Body of pancreas (tissue), 4 donors: Measurements from ENCODE around the gene RING1. TPM values are rescaled to one million over a fixed set of nuclear protein-coding genes. Genes with fewer than 3 reads are reported as not detected.

Experiments
- ATAC-seq: fragments of 150-250 bp; one replicate; pipeline ENCODE4 v1.9.1; 2016
- DNase-seq, 4 donors: peaks; one replicate each; pipeline ENCODE4 v3.0.0-alpha.2; 2019
- H3K27ac ChIP-seq, 4 donors: fragments of 200-600 bp; sonication (generic); 1 replicate in 3 of 4; 2 replicates in 1 of 4; pipeline versions ENCODE4 v1.5.1 to v1.6.1; 2016 to 2019; ENCODE audit warnings: mild to moderate bottlenecking in 1 of 4, mixed read lengths in 1 of 4, moderate library complexity in 1 of 4
- H3K27me3 ChIP-seq, 2 donors: fragments of 200-600 bp; sonication (generic); one replicate each; pipeline ENCODE4 v1.6.0; 2016; ENCODE audit warnings: mild to moderate bottlenecking in 1 of 2
- H3K36me3 ChIP-seq, 2 donors: fragments of 200-600 bp; sonication (generic); replicated peaks in 1 of 2; 2 replicates each; pipeline ENCODE4 v1.5.1; 2016; ENCODE audit warnings: low read depth in 2 of 2; ENCODE audit not compliant: insufficient read depth in 1 of 2
- H3K4me1 ChIP-seq: fragments of 200-600 bp; sonication (generic); one replicate; pipeline ENCODE4 v1.6.0; 2016
- H3K4me3 ChIP-seq, 2 donors: fragments of 200-600 bp; sonication (generic); 1 replicate in 1 of 2; 2 replicates in 1 of 2; pipeline ENCODE4 v1.5.1; 2016 to 2019
- H3K9me3 ChIP-seq, 3 donors: fragments of 200-600 bp; sonication (generic); 1 replicate in 2 of 3; 2 replicates in 1 of 3; pipeline ENCODE4 v1.5.1; 2016
- CTCF ChIP-seq, 7 experiments: fragments of 450-650 bp in 4 of 7; fragments of 200-600 bp in 3 of 7; sonication (generic) in 3 of 7; IDR thresholded peaks; one replicate each; pipeline ENCODE4 v1.5.1; 2016 to 2019; ENCODE audit warnings: antibody characterized with exemption in 7 of 7
- POLR2A ChIP-seq, 3 donors: fragments of 450-650 bp; IDR thresholded peaks; one replicate each; pipeline ENCODE4 v1.6.1; 2016; ENCODE audit warnings: antibody characterized with exemption in 3 of 3, mild to moderate bottlenecking in 2 of 3
- WGBS, 2 donors: methylation state at CpG; one replicate each; pipeline ENCODE4 v1.1.5; 2017; 5-methylcytosine and 5-hydroxymethylcytosine counted together
- intact Hi-C: fragments of 100-400 bp; cut with DNase I; formaldehyde crosslinking; loops from one replicate; pipeline ENCODE4 v1.15.1; 2023
- total RNA-seq, 2 donors: library from RNA; depleted of rRNA; stranded (reverse); fragments of >200 nt; gene quantifications; one replicate each; pipeline ENCODE4 v1.1.0, GENCODE V29; 2016

RING1 gene
- total RNA-seq, 2 donors from 2014 or later: 11.2 to 28.3 TPM

DNA sequence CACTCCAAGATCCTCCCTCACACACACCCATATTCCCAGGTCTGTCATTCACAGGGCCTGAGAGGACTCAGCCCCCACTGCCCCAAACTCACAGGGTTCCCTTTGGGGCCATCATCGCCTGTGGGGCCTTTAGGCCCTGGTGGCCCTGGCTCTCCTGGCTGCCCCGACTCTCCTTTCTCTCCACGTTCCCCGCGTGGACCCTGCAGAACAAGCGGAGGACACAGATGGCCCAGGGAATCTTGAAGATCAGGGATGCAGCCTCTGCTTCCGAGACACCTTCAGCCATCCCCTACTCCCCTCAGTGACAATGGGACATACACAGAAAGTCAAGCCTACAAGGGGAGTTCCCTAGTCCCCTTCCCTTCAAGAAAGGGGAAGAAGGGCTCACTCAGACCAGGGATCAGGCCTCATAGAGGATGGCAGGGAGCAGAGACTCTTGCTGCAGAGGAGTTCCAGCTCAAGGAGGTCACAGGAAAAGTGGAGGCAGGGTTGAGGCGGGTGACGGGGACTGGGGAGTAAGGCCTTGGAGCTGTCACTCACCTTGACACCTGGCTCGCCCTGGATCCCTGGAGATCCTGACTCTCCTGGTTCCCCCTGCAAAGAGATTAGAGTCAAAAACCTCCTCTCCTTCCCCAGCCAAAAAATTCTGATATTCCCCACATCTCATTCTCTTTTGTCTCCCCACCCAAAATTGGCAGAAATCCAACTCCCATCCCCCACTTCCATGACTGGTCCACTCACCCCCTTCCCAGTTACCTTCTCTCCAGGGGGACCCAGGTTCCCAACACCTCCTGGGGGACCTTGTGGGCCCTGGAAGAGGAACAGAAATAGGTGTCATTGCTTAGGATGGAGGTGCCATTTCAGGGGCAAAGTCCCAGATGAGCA is 38.8 kb upstream of the RING1 start:
- DNase-seq (no peak), ATAC-seq (no peak)
- TF ChIP-seq CTCF (IDR thresholded peaks at IDR 0.05) (no peak), POLR2A (IDR thresholded peaks at IDR 0.05) (no peak)
- Histone ChIP-seq H3K27ac (no peak overlapping the region), H3K9me3 (no peaks in the 10 kb centered on the region), H3K4me3 (no peak overlapping the region), H3K27me3 (no peaks in the 10 kb centered on the region), H3K36me3 (no peaks in the 10 kb centered on the region), H3K4me1 (no peaks in the 10 kb centered on the region)
- WGBS, 2 donors: 83 to 97% methylated on average over 10 of the region's 10 CpGs
- intact Hi-C loops: no loop called here

- TF ChIP-seq CTCF (IDR thresholded peaks at IDR 0.05): no peak
- TF ChIP-seq POLR2A (IDR thresholded peaks at IDR 0.05): no peak
- Histone ChIP-seq H3K27ac (no peak overlapping the region), H3K9me3 (no peaks in the 10 kb centered on the region), H3K36me3 (no peaks in the 10 kb centered on the region), H3K4me3 (no peak overlapping the region), H3K27me3 (no peaks in the 10 kb centered on the region), H3K4me1 (no peaks in the 10 kb centered on the region)
- WGBS, 2 donors: 68 to 81% methylated on average over 9 of the region's 9 CpGs
- ATAC-seq (no peak), DNase-seq (no peak)
- intact Hi-C loops: no loop called here
These were observed 37.9 kb upstream of the RING1 start for GRCh38 chr6:33170176-33171015.

DNA sequence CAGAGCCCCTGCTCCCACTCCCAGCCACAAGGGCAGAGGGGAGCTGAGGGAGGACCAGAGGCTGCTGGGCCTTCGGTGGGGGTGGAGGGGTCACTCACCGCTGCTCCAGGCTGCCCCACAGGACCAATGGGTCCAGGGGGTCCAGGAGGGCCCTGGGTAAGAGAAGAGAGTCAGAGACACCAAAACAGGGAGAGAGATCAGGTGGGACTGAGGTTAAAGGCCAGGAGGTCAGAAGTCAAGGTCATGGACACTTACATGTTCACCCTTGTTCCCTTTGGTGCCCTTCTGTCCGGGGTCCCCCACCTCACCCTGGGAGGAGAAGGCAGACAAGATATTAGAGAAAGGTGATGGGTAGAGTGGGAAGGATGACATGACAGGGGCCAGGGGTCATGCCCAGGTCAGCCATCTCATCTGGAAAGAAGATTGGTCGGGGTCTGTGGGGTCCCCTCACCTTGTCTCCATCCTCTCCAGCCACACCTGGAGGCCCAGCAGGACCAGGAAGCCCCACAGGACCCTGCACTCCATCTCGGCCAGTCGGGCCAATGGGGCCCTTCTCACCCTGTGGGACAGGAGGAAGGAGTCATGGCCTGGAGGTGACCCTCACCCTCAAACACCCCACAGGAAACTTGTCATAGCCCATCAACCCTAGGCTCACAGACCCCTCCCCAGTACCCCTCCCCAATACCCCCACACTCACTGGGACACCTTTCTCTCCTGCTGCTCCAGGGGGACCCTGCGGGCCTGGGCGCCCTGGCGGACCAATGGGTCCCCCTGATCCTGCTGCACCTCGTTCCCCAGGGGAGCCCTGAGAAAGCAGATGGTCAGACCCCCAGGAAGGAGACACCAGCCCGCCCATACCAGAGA is 37.1 kb upstream of the RING1 start:
- ATAC-seq: no peak
- WGBS, 2 donors: 70% methylated on average over 7 to 10 of the region's 11 CpGs
- TF ChIP-seq CTCF (IDR thresholded peaks at IDR 0.05): no peak

DNA sequence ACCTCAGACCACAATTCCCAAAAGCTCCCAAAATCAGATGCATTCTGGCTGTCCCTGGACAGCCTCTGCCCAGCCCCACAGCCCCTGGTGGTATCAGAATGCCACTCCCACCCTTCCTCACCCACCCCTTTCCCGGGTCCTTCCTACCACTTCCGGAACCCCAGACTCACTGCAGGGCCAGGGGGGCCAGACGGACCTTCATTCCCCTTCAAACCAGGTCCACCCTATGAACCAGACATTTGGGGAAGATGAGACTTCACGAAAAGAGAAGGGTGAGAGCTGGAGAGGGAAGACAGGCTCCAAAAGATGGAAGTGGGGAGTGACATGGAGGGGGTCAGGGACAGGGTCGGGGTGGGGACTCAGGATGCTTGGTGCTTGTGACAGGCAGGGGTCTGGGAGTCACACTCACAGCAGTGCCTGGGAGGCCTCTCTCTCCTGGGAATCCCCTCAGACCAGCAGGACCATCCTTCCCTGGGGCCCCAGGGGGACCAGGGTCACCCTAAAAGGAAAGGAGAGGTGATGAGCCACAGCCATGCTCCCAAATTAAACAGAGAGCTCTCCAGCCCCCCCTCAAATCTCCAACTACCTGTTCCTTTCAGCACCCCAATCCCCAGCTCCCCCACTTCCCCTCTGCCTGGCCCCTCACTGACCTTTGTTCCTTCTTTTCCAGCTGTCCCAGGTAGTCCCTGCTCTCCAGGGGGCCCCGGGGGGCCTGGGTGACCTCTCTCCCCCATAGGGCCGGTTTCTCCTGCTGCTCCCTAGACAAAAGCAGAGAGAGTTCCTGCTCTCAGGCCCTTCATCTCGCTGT is 36.2 kb upstream of the RING1 start:
- Histone ChIP-seq H3K4me3 (no peak overlapping the region), H3K27me3 (no peaks in the 10 kb centered on the region), H3K36me3 (no peaks in the 10 kb centered on the region), H3K9me3 (no peaks in the 10 kb centered on the region), H3K4me1 (no peaks in the 10 kb centered on the region), H3K27ac (no peak overlapping the region)
- WGBS, 2 donors: 44 to 49% methylated on average over 8 of the region's 8 CpGs
- TF ChIP-seq POLR2A (IDR thresholded peaks at IDR 0.05): no peak
- ATAC-seq (no peak), DNase-seq (no peak)
- intact Hi-C loops: no loop called here

More for the DNA sequence above, 37.1 kb upstream of the RING1 start:
- intact Hi-C loops: no loop called here
- no peak for DNase-seq
- no peak overlapping the region for H3K4me3 ChIP-seq
- H3K36me3 ChIP-seq: no peaks in the 10 kb centered on the region
- H3K27me3 ChIP-seq: no peaks in the 10 kb centered on the region
- no peaks in the 10 kb centered on the region for H3K4me1 ChIP-seq
- no peak overlapping the region for H3K27ac ChIP-seq
- no peaks in the 10 kb centered on the region for H3K9me3 ChIP-seq
